SK-N-SH (cell line): Measurements from ENCODE around the gene KLHL42. TPM values are rescaled to one million over a fixed set of nuclear protein-coding genes. Genes with fewer than 3 reads are reported as not detected.

ENCODE experiments used
- CTCF ChIA-PET: fragments of 300-600, 350-600 bp; formaldehyde crosslinking; extraction: SDS; loops from one replicate; lab custom pipeline; 2021; lab: Yijun Ruan, JAX
- POLR2A ChIA-PET: fragments of 350-600 bp; sonication (Branson Sonifier 250); formaldehyde crosslinking; extraction: SDS; loops from one replicate; lab custom pipeline; 2020; ENCODE audit warnings: antibody characterized with exemption, inconsistent platforms; lab: Yijun Ruan, JAX
- DNase-seq: peaks from one replicate; pipeline ENCODE4 v3.0.0; 2012
- H2AFZ ChIP-seq: fragments of 200-600 bp; sonication (generic); 2 replicates; pipeline ENCODE4 v1.8.1; 2016; ENCODE audit warnings: antibody characterized with exemption, mild to moderate bottlenecking, low read depth
- H3F3A ChIP-seq: fragments of 200-600 bp; sonication (generic); replicated peaks from 2 replicates; pipeline ENCODE3; 2016; ENCODE audit warnings: antibody characterized with exemption, mild to moderate bottlenecking; ENCODE audit not compliant: insufficient read depth
- H3K27ac ChIP-seq, 2 experiments: fragments of 200-500 bp in 1 of 2; fragments of 200-600 bp in 1 of 2; sonication (Bioruptor generic) in 1 of 2; sonication (generic), shearing (Covaris generic) in 1 of 2; 2 replicates each; pipeline versions ENCODE4 v1.5.1 to v1.6.1; 2014 to 2016; ENCODE audit warnings: low read depth in 2 of 2, inconsistent platforms in 1 of 2, low read length in 1 of 2, mild to moderate bottlenecking in 1 of 2, mixed read lengths in 1 of 2
- H3K27me3 ChIP-seq: fragments of 200-600 bp; sonication (generic), shearing (Covaris generic); 2 replicates; pipeline ENCODE4 v1.6.1; 2016; ENCODE audit warnings: mixed run types; ENCODE audit not compliant: insufficient read depth
- H3K36me3 ChIP-seq, 2 experiments: fragments of 200-500 bp in 1 of 2; fragments of 200-600 bp in 1 of 2; sonication (Bioruptor generic) in 1 of 2; sonication (generic) in 1 of 2; replicated peaks in 1 of 2; 2 replicates each; pipeline versions ENCODE3 to v1.5.1; 2014 to 2016; ENCODE audit warnings: low read length in 1 of 2, mild to moderate bottlenecking in 1 of 2; ENCODE audit not compliant: insufficient read depth in 2 of 2, control insufficient read depth in 1 of 2
- H3K4me1 ChIP-seq, 2 experiments: fragments of 200-500 bp in 1 of 2; fragments of 200-600 bp in 1 of 2; sonication (Bioruptor generic) in 1 of 2; sonication (generic), shearing (Covaris generic) in 1 of 2; 2 replicates each; pipeline versions ENCODE4 v1.5.1 to v1.6.1; 2014 to 2016; ENCODE audit warnings: low read depth in 1 of 2, low read length in 1 of 2, mixed run types in 1 of 2; ENCODE audit not compliant: insufficient read depth in 2 of 2, control insufficient read depth in 1 of 2
- H3K4me2 ChIP-seq: fragments of 200-600 bp; sonication (generic), shearing (Covaris generic); 2 replicates; pipeline ENCODE4 v1.6.1; 2017; ENCODE audit warnings: mixed run types
- H3K4me3 ChIP-seq, 2 experiments: fragments of 200-500 bp in 1 of 2; fragments of 200-600 bp in 1 of 2; sonication (Bioruptor generic) in 1 of 2; sonication (generic), shearing (Covaris generic) in 1 of 2; 2 replicates each; pipeline versions ENCODE4 v1.5.1 to v1.8.1; 2014 to 2016; ENCODE audit warnings: low read depth in 2 of 2, inconsistent platforms in 1 of 2, low read length in 1 of 2, mild to moderate bottlenecking in 1 of 2, mixed read lengths in 1 of 2, moderate library complexity in 1 of 2
- H3K79me2 ChIP-seq: fragments of 200-600 bp; sonication (generic); 2 replicates; pipeline ENCODE4 v1.8.1; 2017; ENCODE audit warnings: mild to moderate bottlenecking; ENCODE audit not compliant: insufficient read depth
- H3K9ac ChIP-seq: fragments of 200-600 bp; sonication (generic); 2 replicates; pipeline ENCODE4 v1.6.1; 2017; ENCODE audit warnings: mixed run types
- H3K9me2 ChIP-seq: fragments of 200-600 bp; sonication (generic); 2 replicates; pipeline ENCODE4 v1.6.1; 2017; ENCODE audit warnings: mixed run types
- H3K9me3 ChIP-seq: fragments of 200-600 bp; sonication (generic); 2 replicates; pipeline ENCODE4 v1.6.1; 2017; ENCODE audit warnings: mixed run types, mild to moderate bottlenecking, moderate library complexity
- H4K20me1 ChIP-seq: fragments of 200-600 bp; sonication (generic); 2 replicates; pipeline ENCODE4 v1.6.1; 2017; ENCODE audit warnings: mild to moderate bottlenecking, mixed run types; ENCODE audit not compliant: insufficient read depth
- CTCF ChIP-seq: fragments of 200-600 bp; sonication (generic); IDR thresholded peaks from 2 replicates; pipeline ENCODE4 v1.6.1; 2017; ENCODE audit warnings: antibody characterized with exemption, mild to moderate bottlenecking, moderate library complexity
- ELF1 ChIP-seq: IDR thresholded peaks from 2 replicates; pipeline ENCODE4 v1.4.0; 2012
- EZH2phosphoT487 ChIP-seq: fragments of 200-600 bp; sonication (generic); IDR thresholded peaks from 2 replicates; pipeline ENCODE4 v1.6.1; 2017; ENCODE audit warnings: low read depth, mixed run types, mild to moderate bottlenecking, antibody characterized with exemption, moderate library complexity, borderline replicate concordance
- FOXM1 ChIP-seq: IDR thresholded peaks from 2 replicates; pipeline ENCODE4 v1.4.0; 2012; ENCODE audit warnings: low read depth, mild to moderate bottlenecking
- GABPA ChIP-seq: IDR thresholded peaks from 2 replicates; pipeline ENCODE4 v1.4.0; 2012; ENCODE audit warnings: low read depth, mild to moderate bottlenecking
- GATA2 ChIP-seq: sonication (generic); formaldehyde crosslinking; IDR thresholded peaks from 2 replicates; pipeline ENCODE4 v1.5.0; 2020; ENCODE audit warnings: mild to moderate bottlenecking, missing genetic modification reagents
- IRF3 ChIP-seq: fragments of 150-350 bp; IDR thresholded peaks from 2 replicates; pipeline ENCODE4 v1.6.1; 2016; ENCODE audit warnings: mild to moderate bottlenecking, low read depth, low read length
- JUND ChIP-seq: IDR thresholded peaks from 2 replicates; pipeline ENCODE4 v1.4.0; 2012
- MAX ChIP-seq: IDR thresholded peaks from 2 replicates; pipeline ENCODE4 v1.4.0; 2012; ENCODE audit warnings: low read depth
- MEF2A ChIP-seq: IDR thresholded peaks from 2 replicates; pipeline ENCODE4 v1.4.0; 2012; ENCODE audit warnings: low read depth, borderline replicate concordance
- RXRA ChIP-seq: IDR thresholded peaks from 2 replicates; pipeline ENCODE4 v1.4.0; 2012; ENCODE audit warnings: low read depth, mild to moderate bottlenecking, borderline replicate concordance
- SMC3 ChIP-seq: IDR thresholded peaks from 2 replicates; pipeline ENCODE4 v1.6.1; 2012; ENCODE audit warnings: low read depth, low read length, improper control_type of control experiment
- TAF1 ChIP-seq: IDR thresholded peaks from 2 replicates; pipeline ENCODE4 v1.6.1; 2012; ENCODE audit warnings: low read depth, mild to moderate bottlenecking, low read length, moderate library complexity, borderline replicate concordance
- TCF12 ChIP-seq: IDR thresholded peaks from 2 replicates; pipeline ENCODE4 v1.4.0; 2012
- TEAD4 ChIP-seq: IDR thresholded peaks from 2 replicates; pipeline ENCODE4 v1.4.0; 2012; ENCODE audit warnings: mild to moderate bottlenecking, borderline replicate concordance; ENCODE audit not compliant: insufficient read depth
- USF1 ChIP-seq: IDR thresholded peaks from 2 replicates; pipeline ENCODE4 v1.4.0; 2012; ENCODE audit warnings: low read depth, borderline replicate concordance
- USF2 ChIP-seq: fragments of 150-350 bp; IDR thresholded peaks from 2 replicates; pipeline ENCODE4 v1.6.1; 2017; ENCODE audit warnings: antibody characterized with exemption, low read length, low read depth, borderline replicate concordance
- ZBTB33 ChIP-seq: IDR thresholded peaks from 2 replicates; pipeline ENCODE4 v1.4.0; 2012; ENCODE audit warnings: low read depth, borderline replicate concordance
- WGBS: methylation state at CpG from one replicate; pipeline ENCODE4 v1.1.6; 2017; ENCODE audit warnings: low lambda C conversion rate; 5-methylcytosine and 5-hydroxymethylcytosine counted together
- polyA plus RNA-seq, 3 experiments: library from polyadenylated mRNA; depleted of rRNA; stranded (reverse); fragments of >200 nt; gene quantifications; 2 replicates each; pipeline ENCODE4 v1.2.3, GENCODE V29; 2012

KLHL42 gene
- polyA plus RNA-seq, 1 of the 3 experiments (the other 2 are of a cell fraction): 11.7 TPM

GRCh38 chr12:27751386-27752047, 28.5 kb upstream of the KLHL42 start:
- Histone ChIP-seq H3K36me3 (peaks cover 33 to 43% of the 10 kb centered on the region in 2 experiments), H3K79me2 (peaks cover 13% of the 10 kb centered on the region; the same call in 1 of the 2 replicates), H3K27me3 (no peaks in the 10 kb centered on the region), H4K20me1 (no peaks in the 10 kb centered on the region), H2AFZ (no peak overlapping the region), H3K9me3 (no peaks in the 10 kb centered on the region), H3K4me1 (peaks cover 0 to 9% of the 10 kb centered on the region in 2 experiments; a peak in 1 of 4 replicates), H3K27ac (no peak overlapping the region; a peak in 1 of 4 replicates), H3K4me3 (no peak overlapping the region), H3K9ac (no peak overlapping the region), H3F3A (no peaks in the 10 kb centered on the region), H3K4me2 (no peak overlapping the region), H3K9me2 (no peaks in the 10 kb centered on the region)
- DNase-seq: no peak
- 94% methylated on average over 14 of the region's 15 CpGs for WGBS
- TF ChIP-seq IRF3 (no peak), MEF2A (no peak), USF2 (no peak), TAF1 (no peak), GABPA (no peak), ELF1 (no peak), EZH2phosphoT487 (no peak), SMC3 (no peak), TEAD4 (no peak), USF1 (no peak), GATA2 (CRISPR knock-in tag) (no peak), MAX (no peak), FOXM1 (no peak), TCF12 (no peak), ZBTB33 (no peak), CTCF (no peak), JUND (no peak), RXRA (no peak)
- CTCF ChIA-PET: interaction anchor here (1.5 kb wide), 1 partner anchor 17 kb away, joined by 3 read pairs; no protein-coding TSS in a partner anchor
- POLR2A ChIA-PET: no interaction called here
